NCI-H460 (cell line): ENCODE measurements around the gene RPL32. TPM values are rescaled to one million over a fixed set of nuclear protein-coding genes. Genes with fewer than 3 reads are reported as not detected.

ENCODE experiments used
- DNase-seq: peaks from one replicate; pipeline ENCODE4 v3.0.0-alpha.2; 2016; ENCODE audit warnings: low read depth; ENCODE audit errors: extremely low read depth
- total RNA-seq: library from RNA; depleted of rRNA; stranded (reverse); fragments of >200 nt; shearing (Covaris generic); gene quantifications from 2 replicates; pipeline ENCODE4 v1.2.3, GENCODE V29; 2014

Gene RPL32
- total RNA-seq, 1 experiment from 2014 or later, result 3,004 TPM

- DNase-seq, result no peak
Observed at GRCh38 chr3:12833222-12834161, 7.9 kb downstream of the RPL32 start.

- DNase-seq, result no peak
Observed at GRCh38 chr3:12832350-12833221, 8.8 kb downstream of the RPL32 start.

GRCh38 chr3:12831301-12831866 lies 10.0 kb downstream of the RPL32 start:
- DNase-seq, result no peak

- no peak for DNase-seq
Observed at GRCh38 chr3:12830785-12831156, 10.6 kb downstream of the RPL32 start.

- DNase-seq, result no peak
Observed at GRCh38 chr3:12829886-12830784, 11.2 kb downstream of the RPL32 start.

GRCh38 chr3:12829404-12829803 lies 12.0 kb downstream of the RPL32 start:
- no peak for DNase-seq

- no peak for DNase-seq
Observed at GRCh38 chr3:12828751-12829150, 12.6 kb downstream of the RPL32 start.

GRCh38 chr3:12825156-12825555 lies 16.2 kb downstream of the RPL32 start:
- no peak for DNase-seq

- DNase-seq, result no peak
Observed at GRCh38 chr3:12824299-12824698, 17.1 kb downstream of the RPL32 start.

GRCh38 chr3:12822725-12823373 lies 18.5 kb downstream of the RPL32 start:
- DNase-seq, result peak; percentile 40

- no peak for DNase-seq
Observed at GRCh38 chr3:12818773-12819172, 22.6 kb downstream of the RPL32 start.

GRCh38 chr3:12818273-12818672 lies 23.1 kb downstream of the RPL32 start:
- DNase-seq, result no peak

- no peak for DNase-seq
Observed at GRCh38 chr3:12817343-12817710, 24.0 kb downstream of the RPL32 start.

GRCh38 chr3:12816521-12817342 lies 24.6 kb downstream of the RPL32 start:
- no peak for DNase-seq

GRCh38 chr3:12815719-12816118 lies 25.6 kb downstream of the RPL32 start:
- DNase-seq, result no peak

GRCh38 chr3:12815078-12815477 lies 26.3 kb downstream of the RPL32 start:
- no peak for DNase-seq

GRCh38 chr3:12813967-12814366 lies 27.4 kb downstream of the RPL32 start:
- no peak for DNase-seq

GRCh38 chr3:12812812-12813211 lies 28.6 kb downstream of the RPL32 start:
- DNase-seq, result no peak

GRCh38 chr3:12810961-12811360 lies 30.4 kb downstream of the RPL32 start:
- DNase-seq, result no peak
